ENCODE measurements around the gene SNAPC5. TPM values are rescaled to one million over a fixed set of nuclear protein-coding genes. Genes with fewer than 3 reads are reported as not detected.

The SNAPC5 gene
- total and polyA plus RNA-seq, 2 of the 13 experiments (the other 11 are each of a cell fraction or from before 2014, with no cell fraction given) = 14.8 to 36.2 TPM

- BruUV-seq (replicated peaks) = no TSS peak
- ChIA-PET CTCF (ENCODE audit: low intra/inter-chr PET ratio, low total read pairs) (no interaction called here), POLR2A (no interaction called here)
- Histone ChIP-seq H3K27ac (ENCODE audit: extremely low read length, insufficient read depth, low read length) (no peak overlapping the region), H3K79me2 (ENCODE audit: insufficient read depth, low read length) (peaks cover 9% of the 10 kb centered on the region), H3K9ac (ENCODE audit: insufficient read depth, low read depth, low read length) (no peak overlapping the region), H4K20me1 (ENCODE audit: insufficient read depth, low read length) (no peaks in the 10 kb centered on the region), H3K27me3 (ENCODE audit: control insufficient read depth in 1 of 2, insufficient read depth in 2 of 2, low read length in 2 of 2) (no peaks in the 10 kb centered on the region), H2AFZ (ENCODE audit: low read length) (no peak overlapping the region), H3K4me3 (replicated peaks in 1 of 3; ENCODE audit: insufficient read depth in 1 of 3, low read depth in 2 of 3, low read length in 3 of 3) (no peak overlapping the region), H3K4me1 (ENCODE audit: insufficient read depth, low read length) (peaks cover 17% of the 10 kb centered on the region), H3K4me2 (ENCODE audit: low read depth, low read length) (no peak overlapping the region), H3K36me3 (replicated peaks in 1 of 2; ENCODE audit: control insufficient read depth in 1 of 2, insufficient read depth in 2 of 2, low read length in 2 of 2) (peaks cover 17 to 53% of the 10 kb centered on the region in 2 experiments), H3K9me3 (ENCODE audit: low read length) (no peaks in the 10 kb centered on the region)
- DNase-seq (ENCODE audit: low spot score) (no peak), ATAC-seq (no peak), FAIRE-seq (no peak)
- TF ChIP-seq KDM6A (CRISPR knock-in tag; IDR thresholded peaks at IDR 0.05; ENCODE audit: low read depth) = no peak
- no peak for TF ChIP-seq POLR2AphosphoS2 (IDR thresholded peaks at IDR 0.05; ENCODE audit: low read depth, low read length)
- no peak for TF ChIP-seq ZBTB1 (CRISPR knock-in tag; IDR thresholded peaks at IDR 0.05; ENCODE audit: borderline replicate concordance)
- TF ChIP-seq ZNF549 (CRISPR knock-in tag; IDR thresholded peaks at IDR 0.05) = no peak
- TF ChIP-seq MLLT10 (CRISPR knock-in tag; IDR thresholded peaks at IDR 0.05) = no peak
- no peak for TF ChIP-seq SUZ12 (IDR thresholded peaks at IDR 0.05; ENCODE audit: low read depth, low read length)
- no peak for TF ChIP-seq CREB3 (CRISPR knock-in tag; IDR thresholded peaks at IDR 0.05)
- 0 out of 2 replicates have a peak, but pooled peaks have one; percentile 11 for TF ChIP-seq CREB1 (IDR thresholded peaks at IDR 0.05)
- no peak for TF ChIP-seq CREB1 (CRISPR knock-in tag; IDR thresholded peaks at IDR 0.05)
- TF ChIP-seq TEF (CRISPR knock-in tag; IDR thresholded peaks at IDR 0.05) = no peak
- TF ChIP-seq RBFOX2 (IDR thresholded peaks at IDR 0.05; ENCODE audit: low read depth, low read length) = peak; percentile 16; the same call in 1 of the 2 replicates
- TF ChIP-seq NAIF1 (CRISPR knock-in tag; IDR thresholded peaks at IDR 0.05; ENCODE audit: borderline replicate concordance) = no peak
- TF ChIP-seq CBX1 (IDR thresholded peaks at IDR 0.05; ENCODE audit: low read depth) = no peak
- no peak for TF ChIP-seq THYN1 (CRISPR knock-in tag; IDR thresholded peaks at IDR 0.05; ENCODE audit: borderline replicate concordance, low read depth)
- TF ChIP-seq FOXP1 (IDR thresholded peaks at IDR 0.05) = no peak
- TF ChIP-seq FOXP1 (CRISPR knock-in tag; IDR thresholded peaks at IDR 0.05) = no peak
- TF ChIP-seq ZNF230 (CRISPR knock-in tag; IDR thresholded peaks at IDR 0.05) = no peak
- TF ChIP-seq ZBTB7A (CRISPR knock-in tag; IDR thresholded peaks at IDR 0.05) = no peak
- 0 out of 2 replicates have a peak, but pooled peaks have one; percentile 37 for TF ChIP-seq POLR2G (IDR thresholded peaks at IDR 0.05; ENCODE audit: low read depth, low read length)
- TF ChIP-seq ZNF281 (CRISPR knock-in tag; IDR thresholded peaks at IDR 0.05; ENCODE audit: borderline replicate concordance) = no peak
- in situ Hi-C loops (cut with HindIII; ENCODE audit: extremely low pct_ligation_motif_present, low pct_unique_long_range_greater_than_20kb) = loop anchor here (25.0 kb wide), 1 partner anchor 105 kb away; the partner anchor contains the start of gene MAP2K1
- WGBS (ENCODE audit: low lambda C conversion rate) = 100% methylated on average over 3 of the region's 3 CpGs
- intact Hi-C loops (cut with micrococcal nuclease; ENCODE audit: unreplicated experiment) = loop anchor here (10.0 kb wide), 1 partner anchor 137 kb away; the partner anchor contains the start of gene TIPIN
Observed at GRCh38 chr15:66491846-66492245, 5.7 kb downstream of the SNAPC5 start.

Data from HepG2 (cell line).